HG02981 (cell line): ENCODE data around the gene SLC9C2.
"Not testable (repeated sequence)": the region's sequence is repeated elsewhere in the genome, so short reads cannot be mapped to it uniquely, and the experiment has no call there.

ENCODE experiments used
- ATAC-seq: cut with Tn5 transposase; IDR thresholded peaks from one replicate; pipeline ENCODE4 v1.9.1; 2021; ENCODE audit warnings: mild to moderate bottlenecking, moderate library complexity; ENCODE audit not compliant: unreplicated experiment

SLC9C2 gene

DNA sequence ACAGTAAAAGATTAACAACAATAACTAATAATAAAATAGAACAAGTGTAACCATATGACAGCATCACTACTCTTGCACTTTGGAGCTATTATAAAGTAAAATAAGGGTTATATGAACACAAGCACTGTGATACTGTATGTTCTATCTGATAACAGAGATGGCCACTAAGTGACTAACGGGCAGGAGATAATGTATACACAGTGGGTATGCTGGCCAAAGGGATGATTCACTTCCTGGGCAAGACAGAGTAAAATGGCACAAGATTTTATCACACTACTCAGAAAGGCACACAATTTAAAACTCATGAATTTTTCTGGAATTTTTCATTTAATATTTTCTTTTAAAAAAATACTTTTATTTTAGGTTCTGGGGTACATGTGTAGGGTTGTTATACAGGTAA lies 12.3 kb downstream of the SLC9C2 start:
- no peak for ATAC-seq

DNA sequence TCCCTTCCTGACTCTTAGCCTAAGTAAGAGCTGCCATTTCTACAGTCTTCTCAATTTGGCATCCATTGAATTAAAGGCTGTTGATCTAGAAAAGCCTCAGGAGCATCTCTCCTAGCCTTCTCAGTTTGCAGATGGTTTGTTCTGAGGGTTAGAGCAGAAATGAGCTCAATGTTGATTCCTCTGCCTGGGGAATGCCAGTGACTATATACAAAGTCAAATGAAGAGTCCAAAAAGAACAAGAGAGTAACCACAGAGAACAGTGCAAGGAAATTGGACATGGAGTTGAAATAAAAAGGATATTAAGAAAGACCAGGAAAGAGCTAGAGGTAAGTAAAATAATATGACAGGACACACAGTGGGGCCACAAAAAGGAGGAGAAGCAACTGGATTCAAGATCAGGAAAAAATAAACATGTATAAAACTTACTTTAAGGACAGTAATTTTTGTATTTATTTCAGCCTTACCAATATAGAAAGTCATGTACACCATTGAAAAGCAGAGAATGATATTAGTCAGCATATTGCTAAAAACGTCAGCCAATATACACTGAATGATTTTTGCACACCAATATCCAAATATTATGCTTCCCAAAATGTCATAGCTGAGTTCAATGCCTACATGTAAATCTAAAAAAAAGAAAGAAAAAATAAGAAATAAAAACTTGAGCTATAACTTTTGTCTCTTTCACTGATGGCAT lies 21.3 kb downstream of the SLC9C2 start:
- ATAC-seq, result no peak

DNA sequence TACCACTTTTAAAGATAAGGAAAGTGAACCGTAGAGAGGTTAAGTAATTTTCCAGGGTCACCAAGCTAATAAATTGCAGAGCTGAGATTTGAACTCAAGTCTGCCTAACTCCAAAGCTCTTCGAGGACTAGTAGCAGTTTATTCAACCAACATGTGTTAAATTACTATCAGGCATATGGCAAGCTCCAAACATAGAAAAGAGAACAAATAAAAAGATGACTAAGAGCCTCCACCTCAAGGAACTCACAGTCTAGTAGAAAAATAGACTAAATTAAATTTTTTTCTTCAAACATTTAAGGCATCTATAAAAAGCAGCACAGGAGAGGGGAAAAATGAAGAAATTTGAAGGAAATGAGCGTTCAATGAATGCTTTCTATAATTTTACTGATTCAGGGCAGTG lies 22.2 kb downstream of the SLC9C2 start:
- no peak for ATAC-seq

DNA sequence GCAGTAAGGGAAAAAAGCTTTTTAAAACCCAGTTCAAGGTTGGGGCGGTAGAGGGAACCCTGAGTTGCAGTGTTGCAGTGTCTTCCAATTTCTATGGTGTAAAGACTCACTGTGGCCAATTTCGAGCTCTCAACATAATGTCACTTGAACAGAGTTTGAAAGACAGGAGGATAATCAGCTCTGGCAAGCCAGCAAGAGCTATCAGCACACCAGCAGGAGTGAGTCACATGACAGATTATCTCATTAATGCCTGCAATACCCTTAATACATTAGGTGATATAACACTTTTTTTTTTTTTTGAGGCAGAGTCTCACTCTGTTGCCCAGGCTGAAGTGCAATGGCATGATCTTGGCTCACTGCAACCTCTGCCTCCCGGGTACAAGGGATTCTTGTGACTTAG lies 22.8 kb downstream of the SLC9C2 start:
- no peak for ATAC-seq

DNA sequence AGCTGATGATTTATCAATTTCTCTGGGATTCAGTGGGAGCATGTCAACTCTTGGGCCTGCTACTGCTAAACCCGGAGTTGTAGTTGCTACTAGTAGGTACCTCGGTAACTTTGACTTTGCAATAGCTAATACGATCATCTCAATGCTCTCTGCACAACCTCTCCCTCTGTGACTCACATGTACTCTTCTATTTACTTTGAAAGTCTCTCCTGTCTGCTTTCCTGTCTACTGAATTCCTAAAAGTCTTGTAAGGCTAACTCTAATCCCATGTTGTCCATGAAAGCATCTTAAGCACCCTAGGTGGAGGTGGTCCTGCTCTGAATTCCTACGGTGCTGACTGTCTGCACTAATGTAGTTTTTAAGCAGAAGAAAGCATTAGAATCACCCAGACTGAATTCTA lies 29.3 kb downstream of the SLC9C2 start:
- ATAC-seq, result no peak

DNA sequence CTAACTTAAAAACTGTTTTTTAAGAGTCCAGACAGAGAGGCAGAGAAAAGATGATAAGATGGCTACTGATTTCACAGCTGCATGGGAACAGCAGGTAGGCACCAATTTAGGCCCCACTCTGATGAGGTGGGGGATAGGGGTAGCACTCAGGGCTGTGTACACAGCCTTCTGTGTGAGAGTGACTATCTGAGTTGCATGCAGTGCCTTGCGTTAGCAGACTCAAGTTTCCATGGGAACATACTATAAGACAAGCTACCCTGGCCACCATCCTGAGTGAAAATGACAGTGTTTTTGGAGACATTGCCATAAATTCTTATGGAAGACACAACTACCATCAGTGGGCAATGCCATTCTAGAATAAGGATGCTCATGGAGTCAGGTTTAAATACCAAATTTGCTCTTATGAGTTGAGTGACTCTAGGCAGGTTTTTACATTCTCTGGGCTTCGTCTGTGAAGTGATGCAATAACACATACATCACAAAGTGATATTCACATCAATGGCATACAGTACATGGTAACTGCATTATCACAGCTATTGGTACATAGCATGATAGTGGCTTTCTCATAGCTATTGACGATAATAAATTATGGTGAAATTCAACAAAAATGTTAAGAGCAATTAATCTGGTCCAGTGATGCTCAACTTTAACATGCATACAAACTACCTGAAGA lies 30.5 kb downstream of the SLC9C2 start:
- no peak for ATAC-seq

DNA sequence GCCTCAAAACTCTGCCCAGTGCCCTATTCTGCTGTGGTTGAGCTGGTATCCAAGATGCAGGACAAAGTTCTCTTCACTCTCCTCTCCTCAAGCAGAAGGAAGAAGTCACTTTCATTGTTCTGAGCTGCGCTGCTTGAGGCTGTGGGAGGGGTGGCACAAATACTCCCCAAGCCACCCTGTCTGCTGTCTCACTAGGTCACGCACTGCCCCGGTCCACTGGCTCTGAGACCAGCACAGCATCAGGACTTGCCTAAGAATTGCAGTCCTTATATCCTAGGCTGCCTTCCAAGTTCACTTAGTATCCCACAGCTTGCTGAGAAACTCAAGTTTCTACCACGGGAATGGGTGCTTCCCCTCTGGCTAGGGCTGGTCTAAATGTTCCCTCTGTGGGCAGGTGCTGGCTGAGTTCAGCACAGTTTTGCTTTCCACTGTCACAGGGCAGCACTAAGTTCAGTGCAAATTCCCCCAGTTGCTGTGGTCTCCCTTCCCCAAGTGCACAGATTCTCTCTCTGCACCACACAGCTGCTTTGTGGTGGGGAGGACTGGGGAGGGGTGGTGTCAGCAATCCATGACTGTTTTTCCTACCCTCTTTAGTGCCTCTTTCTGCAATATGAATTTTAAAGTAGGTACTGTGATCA lies 32.4 kb downstream of the SLC9C2 start:
- ATAC-seq, result peak; percentile 60

DNA sequence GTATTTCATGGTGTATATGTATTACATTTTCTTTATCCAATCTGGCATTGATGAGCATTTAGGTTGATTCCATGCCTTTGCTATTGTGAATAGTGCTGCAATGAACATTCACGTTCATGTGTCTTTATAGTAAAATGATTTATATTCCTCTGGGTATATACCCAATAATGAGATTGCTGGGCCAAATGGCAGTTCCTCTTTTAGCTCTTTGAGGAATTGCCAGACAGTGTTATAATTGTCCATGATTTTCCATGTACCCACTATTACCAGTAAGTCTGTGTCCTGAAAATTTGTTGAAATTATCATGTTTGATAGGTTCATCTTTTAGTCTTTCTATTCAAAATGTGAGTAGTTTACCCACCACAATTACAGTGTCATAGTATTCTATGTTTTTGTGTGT lies 34.4 kb downstream of the SLC9C2 start:
- no peak for ATAC-seq

DNA sequence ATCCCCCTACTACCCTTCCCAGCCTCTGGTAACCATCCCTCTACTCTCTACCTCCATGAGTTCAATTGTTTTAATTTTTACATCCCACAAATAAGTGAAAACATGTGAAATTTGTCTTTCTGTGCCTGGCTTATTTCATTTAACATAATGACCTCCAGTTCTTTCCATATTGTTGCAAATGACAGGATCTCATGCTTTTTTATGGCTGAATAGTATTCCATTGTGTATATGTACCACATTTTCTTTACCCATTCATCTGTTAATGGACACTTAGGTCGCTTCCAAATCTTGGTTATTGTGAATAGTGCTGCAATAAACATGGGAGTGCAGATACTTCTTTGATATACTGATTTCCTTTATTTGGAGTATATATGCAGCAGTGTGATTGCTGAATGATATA lies 39.0 kb downstream of the SLC9C2 start:
- ATAC-seq, result not testable (repeated sequence)

DNA sequence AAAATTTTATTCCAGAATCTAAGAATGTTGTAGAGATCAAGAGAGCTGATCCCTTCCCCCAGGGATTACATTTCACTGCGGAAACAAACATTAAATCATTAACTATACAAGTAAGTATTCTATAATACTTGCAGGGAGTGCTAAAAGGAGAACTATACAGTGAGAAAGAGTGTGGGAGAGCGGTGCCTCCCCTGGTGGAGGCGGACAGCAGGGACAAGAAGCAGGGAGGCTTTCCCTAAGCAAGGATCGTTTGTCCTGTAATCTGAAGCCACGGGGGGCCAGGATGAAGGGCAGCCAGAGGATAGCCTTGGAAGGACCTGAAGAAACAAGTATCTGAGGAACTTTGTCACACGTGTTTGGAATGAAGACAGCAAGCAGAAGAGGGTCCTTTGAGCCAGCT lies 40.1 kb downstream of the SLC9C2 start:
- no peak for ATAC-seq

DNA sequence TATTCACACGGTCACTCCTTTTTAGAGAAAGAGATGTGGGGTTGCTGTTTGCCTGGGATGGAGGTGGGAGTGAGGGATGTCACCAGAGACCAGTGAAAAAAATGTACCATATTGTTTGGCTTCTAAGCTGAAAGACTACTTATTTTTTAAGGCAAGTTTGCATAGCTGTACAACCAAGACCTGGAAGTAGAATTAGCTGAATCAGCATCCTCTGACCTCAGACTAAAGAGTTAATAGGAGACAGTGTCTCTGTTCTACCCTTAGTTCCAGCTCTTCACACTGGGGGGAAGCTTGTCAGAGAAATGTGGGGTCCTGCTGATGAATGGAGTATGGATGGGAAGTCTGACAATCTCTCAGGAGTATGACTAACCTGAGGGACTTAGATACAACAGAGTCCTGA lies 41.6 kb downstream of the SLC9C2 start:
- ATAC-seq, result no peak

DNA sequence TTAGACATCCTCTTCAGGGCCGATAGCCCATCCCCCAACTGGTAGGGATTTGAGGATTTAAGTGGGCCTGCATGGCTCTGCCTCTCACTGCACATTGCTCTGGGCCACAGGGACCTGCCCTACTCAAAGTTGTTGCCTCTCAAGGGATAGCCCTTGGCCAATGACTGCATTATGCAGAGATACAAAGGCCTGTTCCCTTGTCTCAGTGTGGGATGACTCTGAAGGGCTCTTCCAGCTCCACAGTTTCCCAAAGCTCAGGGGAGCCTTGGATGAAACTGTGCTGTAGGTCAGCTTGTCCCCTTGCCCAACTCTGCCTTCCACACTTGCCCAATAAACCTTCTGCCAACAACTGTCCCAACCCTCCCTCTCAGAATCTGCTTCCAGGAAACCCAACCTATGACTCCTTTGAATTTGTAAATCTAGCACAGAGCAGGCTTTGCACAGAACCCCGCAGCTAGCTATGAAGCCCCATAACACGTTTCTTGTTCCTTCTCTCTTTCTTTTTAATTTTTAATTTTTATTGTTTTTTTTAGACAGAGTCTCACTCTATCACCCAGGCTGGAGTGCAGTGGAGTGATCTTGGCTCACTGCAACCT lies 42.5 kb downstream of the SLC9C2 start:
- no peak for ATAC-seq

DNA sequence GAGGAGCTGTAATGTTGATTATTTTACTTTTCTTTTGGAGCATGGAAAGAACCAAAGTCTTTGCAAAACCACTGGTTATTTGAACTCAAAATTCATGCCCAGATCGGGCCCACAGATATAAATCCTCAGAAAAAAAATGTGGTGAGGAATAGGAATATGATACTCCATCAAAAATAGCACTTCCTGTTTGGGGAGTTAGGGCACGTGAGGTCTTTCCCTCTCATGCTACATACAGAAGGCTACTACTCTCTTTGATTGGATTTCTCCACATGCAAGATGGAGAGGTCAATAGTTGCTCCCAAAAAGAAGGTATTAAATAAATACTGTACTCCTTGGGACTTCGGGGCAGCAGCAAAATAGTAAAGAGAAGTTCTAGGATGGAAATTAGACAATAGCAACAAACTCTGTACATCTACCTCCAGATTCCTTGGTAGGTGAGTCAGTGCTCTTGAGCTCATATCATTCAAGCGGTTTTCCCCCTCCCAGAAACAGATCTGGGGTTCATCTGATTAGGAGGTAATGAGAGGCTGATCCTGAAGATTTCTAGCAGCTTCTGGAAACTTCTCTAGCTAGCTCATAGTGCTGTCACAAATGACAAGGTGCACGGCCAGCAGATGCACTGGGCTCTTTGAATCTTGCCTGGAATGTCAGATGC lies 47.1 kb downstream of the SLC9C2 start:
- no peak for ATAC-seq

DNA sequence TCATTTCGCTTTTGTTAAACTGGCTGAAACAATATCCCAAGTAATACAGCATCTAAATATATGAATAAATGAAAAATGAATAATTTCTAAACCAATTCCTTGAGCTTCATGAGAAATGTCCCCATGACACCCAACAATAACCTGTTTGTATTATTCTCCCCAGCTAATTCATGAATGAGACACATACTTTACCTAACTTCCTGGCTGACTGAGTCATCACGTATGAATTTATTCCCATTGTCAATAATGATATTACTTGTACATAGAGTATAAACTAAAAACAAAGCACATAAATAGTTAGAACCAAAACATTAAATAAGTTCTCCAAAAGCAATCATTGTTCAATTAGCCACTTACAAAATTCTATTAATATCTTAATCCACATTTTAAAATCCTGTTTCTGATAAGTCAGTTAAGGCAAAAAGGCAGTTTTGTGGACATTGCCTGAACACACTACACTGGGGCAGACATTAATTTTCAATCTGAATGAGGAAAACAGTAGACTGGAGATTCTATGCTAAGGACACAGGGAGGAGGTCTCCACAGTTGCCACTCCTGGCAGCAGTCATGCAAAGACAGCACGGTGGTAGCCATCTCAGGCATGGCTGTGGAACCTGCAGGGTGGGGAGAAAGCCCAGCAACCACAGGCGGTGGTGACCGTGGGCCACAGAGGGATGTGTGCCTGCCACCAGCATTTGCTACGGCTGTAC lies 48.2 kb downstream of the SLC9C2 start:
- ATAC-seq, result no peak

DNA sequence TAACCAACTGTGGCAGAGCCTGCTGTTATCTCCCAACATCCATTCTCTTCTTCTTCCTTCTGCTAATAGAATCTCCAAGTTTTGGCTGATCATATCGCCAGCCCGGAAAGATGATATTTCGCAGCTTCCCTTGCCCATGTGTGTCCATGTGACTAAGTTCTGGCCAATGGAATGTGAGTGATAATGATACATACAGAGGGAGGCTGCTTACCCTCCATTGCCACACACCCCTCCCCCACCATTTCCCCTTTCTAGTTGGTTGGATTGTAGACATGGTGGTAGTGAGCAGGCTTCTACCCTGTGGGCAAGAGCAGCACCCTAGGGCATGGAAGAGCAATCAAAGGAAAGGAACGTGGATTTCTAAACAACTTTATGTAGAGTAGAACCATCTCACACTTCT lies 48.8 kb downstream of the SLC9C2 start:
- ATAC-seq, result no peak

DNA sequence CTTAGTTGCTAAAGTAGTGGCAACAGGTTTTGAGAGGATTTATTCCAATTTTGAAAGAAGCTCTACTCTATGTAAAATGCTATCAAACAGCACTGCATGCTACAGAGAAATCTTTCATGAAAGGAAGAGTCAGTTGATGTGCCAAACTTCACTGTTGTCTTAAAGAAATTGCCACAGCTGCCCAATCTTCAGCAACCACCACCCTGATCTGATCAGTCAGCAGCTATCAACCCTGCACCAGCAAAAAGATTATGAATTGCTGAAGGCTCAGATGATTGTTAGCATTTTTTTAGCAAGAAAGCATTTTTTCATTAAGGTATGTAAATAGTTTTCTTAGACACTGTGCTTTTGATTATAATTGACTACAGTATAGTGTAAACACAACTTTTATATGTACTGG lies 49.6 kb downstream of the SLC9C2 start:
- no peak for ATAC-seq

DNA sequence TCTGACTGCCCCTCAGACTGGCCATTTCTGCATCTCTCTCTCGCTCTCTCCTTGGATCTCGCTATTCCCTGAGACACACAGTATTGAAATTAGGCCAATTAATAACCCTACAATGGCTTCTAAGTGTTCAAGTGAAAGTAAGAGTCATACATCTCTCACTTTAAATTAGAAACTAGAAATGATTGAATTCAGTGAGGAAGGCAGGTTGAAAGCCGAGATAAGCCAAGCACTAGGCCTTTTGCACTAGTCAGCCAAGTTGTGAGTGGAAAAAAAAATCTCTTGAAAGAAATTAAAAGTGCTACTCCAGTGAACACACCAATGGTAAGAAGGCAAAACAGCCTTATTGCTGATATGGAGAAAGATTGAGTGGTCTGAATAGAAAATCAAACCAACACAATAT lies 51.2 kb downstream of the SLC9C2 start:
- no peak for ATAC-seq

DNA sequence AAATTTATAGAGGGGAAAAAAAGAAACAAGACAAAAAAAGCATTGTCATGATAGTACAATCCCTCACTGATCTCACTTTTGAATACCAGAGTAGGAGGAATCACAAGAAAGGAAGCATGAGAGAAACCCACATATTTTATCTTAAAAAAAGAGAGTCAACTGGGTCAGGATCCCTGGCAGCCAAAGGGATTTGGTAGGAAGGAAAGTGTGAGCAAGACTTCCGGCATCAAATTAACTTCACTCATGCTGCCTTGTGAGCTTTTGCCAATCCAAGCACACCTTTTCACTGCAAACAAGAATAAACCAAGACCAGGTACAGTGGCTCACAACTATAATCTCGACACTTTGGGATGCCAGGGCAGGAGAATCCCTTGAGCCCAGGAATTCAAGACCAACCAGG lies 53.1 kb downstream of the SLC9C2 start:
- no peak for ATAC-seq

DNA sequence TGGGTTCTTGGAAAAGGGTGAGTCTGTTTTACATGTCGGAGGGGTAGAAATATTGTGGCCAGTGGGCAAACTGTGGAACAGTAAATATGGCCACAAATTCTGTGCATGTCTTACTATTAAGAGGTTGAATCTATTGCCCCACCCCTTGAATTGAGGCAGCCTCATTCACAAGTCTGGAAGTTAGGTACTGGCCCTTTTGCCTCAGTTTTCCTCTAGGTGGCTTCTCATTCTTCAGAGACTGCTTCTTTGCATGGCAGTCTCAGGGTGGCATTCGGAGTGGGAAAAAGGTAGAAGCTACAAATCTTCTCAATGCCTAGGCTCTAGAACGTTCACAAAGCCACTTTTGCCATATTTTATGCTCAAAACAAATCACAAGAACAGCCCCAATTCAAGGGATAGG lies 57.2 kb downstream of the SLC9C2 start:
- ATAC-seq, result no peak

DNA sequence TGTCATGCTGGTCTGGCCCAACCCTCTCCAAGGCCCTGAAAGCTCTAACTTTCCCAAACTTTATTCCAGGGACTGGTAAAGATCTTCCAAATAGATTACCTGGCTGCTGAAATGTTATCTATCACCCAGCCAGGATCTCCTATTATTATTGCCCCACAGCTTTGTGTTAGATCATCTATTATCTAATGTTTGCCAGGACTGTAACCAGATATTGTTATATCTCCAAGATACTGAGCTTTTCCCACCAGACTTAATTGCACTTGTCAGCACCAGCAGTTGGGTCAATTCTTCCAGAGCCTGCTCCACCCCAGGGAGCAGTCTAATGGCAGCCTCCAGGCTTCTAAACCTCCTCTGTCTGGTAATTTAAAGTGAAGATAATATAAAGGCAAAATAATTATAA lies 66.6 kb downstream of the SLC9C2 start:
- no peak for ATAC-seq

DNA sequence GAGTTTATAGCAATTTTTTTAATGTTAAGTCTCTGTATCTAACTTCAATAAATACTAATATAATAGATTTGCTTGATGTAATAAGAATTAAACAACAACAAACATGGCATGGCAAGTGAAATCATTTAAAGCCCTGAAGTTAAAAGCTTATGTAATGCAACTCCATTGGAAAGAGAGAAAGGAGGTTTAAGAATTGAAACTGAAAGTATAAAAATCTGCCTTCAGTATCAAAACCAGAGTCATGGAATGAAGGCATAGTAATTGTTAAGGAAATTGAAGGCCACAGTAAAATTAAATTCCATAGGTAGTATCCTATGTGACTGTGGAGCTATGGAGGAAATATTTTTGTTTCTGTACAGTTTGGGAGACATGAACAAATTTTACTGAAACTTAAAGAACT lies 70.6 kb downstream of the SLC9C2 start:
- no peak for ATAC-seq
